Fibroblast of lung (primary cell): ENCODE data around the gene KCNJ11. TPM values are rescaled to one million over a fixed set of nuclear protein-coding genes. Genes with fewer than 3 reads are reported as not detected.

Experiments
- DNase-seq, 2 donors: peaks; one replicate each; pipeline versions ENCODE4 v3.0.0 to v3.0.0-alpha.2; 2010; ENCODE audit warnings: low read depth in 2 of 2
- H2AFZ ChIP-seq: 2 replicates; pipeline ENCODE4 v1.5.1; 2012; ENCODE audit warnings: low read length, control low read depth, inconsistent platforms
- H3K27ac ChIP-seq: 2 replicates; pipeline ENCODE4 v1.5.1; 2011; ENCODE audit warnings: low read length, control low read depth; ENCODE audit not compliant: insufficient read depth
- H3K27me3 ChIP-seq: 2 replicates; pipeline ENCODE4 v1.5.1; 2011; ENCODE audit warnings: mild to moderate bottlenecking, low read length; ENCODE audit not compliant: control insufficient read depth, insufficient read depth
- H3K36me3 ChIP-seq: 2 replicates; pipeline ENCODE4 v1.5.1; 2011; ENCODE audit warnings: low read length; ENCODE audit not compliant: control insufficient read depth, insufficient read depth
- H3K4me1 ChIP-seq: 2 replicates; pipeline ENCODE4 v1.5.1; 2011; ENCODE audit warnings: low read length; ENCODE audit not compliant: control insufficient read depth, insufficient read depth; ENCODE audit errors: extremely low read depth
- H3K4me2 ChIP-seq: 2 replicates; pipeline ENCODE4 v1.5.1; 2011; ENCODE audit warnings: low read length, control low read depth; ENCODE audit not compliant: insufficient read depth; ENCODE audit errors: extremely low read depth
- H3K4me3 ChIP-seq, 4 experiments: fragments of 200-600 bp in 1 of 4; sonication (generic) in 1 of 4; replicated peaks in 1 of 4; 2 replicates each; pipeline ENCODE4 v1.5.1; 2011 to 2016; ENCODE audit warnings: low read length in 4 of 4, low read depth in 3 of 4, mild to moderate bottlenecking in 3 of 4, control low read depth in 2 of 4, inconsistent platforms in 1 of 4, mixed read lengths in 1 of 4; ENCODE audit not compliant: insufficient read depth in 1 of 4; ENCODE audit errors: control extremely low read depth in 1 of 4
- H3K79me2 ChIP-seq: 2 replicates; pipeline ENCODE4 v1.5.1; 2012; ENCODE audit warnings: mild to moderate bottlenecking, low read length, inconsistent platforms; ENCODE audit not compliant: control insufficient read depth, insufficient read depth
- H3K9ac ChIP-seq: 2 replicates; pipeline ENCODE4 v1.5.1; 2011; ENCODE audit warnings: mild to moderate bottlenecking, low read length, control low read depth; ENCODE audit not compliant: insufficient read depth
- H3K9me3 ChIP-seq: 2 replicates; pipeline ENCODE4 v1.5.1; 2012; ENCODE audit warnings: low read depth, low read length; ENCODE audit not compliant: control insufficient read depth, insufficient read depth
- H4K20me1 ChIP-seq: 2 replicates; pipeline ENCODE4 v1.5.1; 2011; ENCODE audit warnings: low read length; ENCODE audit not compliant: control insufficient read depth, insufficient read depth; ENCODE audit errors: extremely low read depth
- EZH2 ChIP-seq: IDR thresholded peaks from 2 replicates; pipeline ENCODE4 v1.5.1; 2012; ENCODE audit warnings: low read length, control low read depth, mild to moderate bottlenecking; ENCODE audit errors: missing control alignments
- polyA plus RNA-seq, 2 donors: library from polyadenylated mRNA; depleted of rRNA in 1 of 2; stranded (reverse) in 1 of 2; unstranded in 1 of 2; fragments of >200 nt; gene quantifications; 2 replicates each; pipeline ENCODE4 v1.2.1, GENCODE V29; 2011 to 2012; ENCODE audit warnings: missing spikeins in 1 of 2
- total RNA-seq: library from RNA; depleted of rRNA; stranded (reverse); fragments of >200 nt; gene quantifications from 2 replicates; pipeline ENCODE4 v1.2.1, GENCODE V29; 2014
- TF ChIP-seq, protein P1 (sequence below), 2 donors: IDR thresholded peaks in 1 of 2; conservative IDR thresholded peaks in 1 of 2; 1 replicate in 1 of 2; 2 replicates in 1 of 2; pipeline ENCODE4 v1.5.1; 2011 to 2012; ENCODE audit warnings: low read length in 2 of 2, control low read depth in 1 of 2, inconsistent platforms in 1 of 2, low read depth in 1 of 2, mild to moderate bottlenecking in 1 of 2

KCNJ11 gene
- total and polyA plus RNA-seq, 2 donors (not counting 1 experiment from before 2014, with no cell fraction given) = not detected

DNA sequence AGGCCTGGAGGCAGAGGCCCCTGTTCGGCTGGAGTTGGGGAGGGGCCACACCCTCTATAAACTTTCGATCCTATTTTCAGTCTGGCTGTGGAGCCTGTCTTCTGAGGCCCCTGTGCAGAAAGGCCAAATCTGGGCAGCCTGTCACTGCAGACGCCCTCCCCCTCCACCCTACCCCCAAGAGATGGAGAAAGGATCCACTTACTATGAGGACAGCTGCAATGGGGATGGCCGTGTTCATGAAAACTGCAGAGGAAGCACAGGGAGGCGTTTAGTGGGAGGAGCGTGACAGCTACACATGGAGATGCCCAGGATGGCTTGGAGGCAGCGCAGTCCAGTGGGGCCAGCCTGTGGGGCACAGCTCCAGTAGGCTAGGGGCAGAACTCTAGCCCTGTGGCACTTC lies 43.5 kb upstream of the KCNJ11 start:
- DNase-seq = no peak
- H3K4me3 ChIP-seq = no peak overlapping the region
- H4K20me1 ChIP-seq = no peaks in the 10 kb centered on the region
- H3K4me1 ChIP-seq = no peaks in the 10 kb centered on the region
- H3K36me3 ChIP-seq = no peaks in the 10 kb centered on the region
- TF ChIP-seq, protein P1, sequence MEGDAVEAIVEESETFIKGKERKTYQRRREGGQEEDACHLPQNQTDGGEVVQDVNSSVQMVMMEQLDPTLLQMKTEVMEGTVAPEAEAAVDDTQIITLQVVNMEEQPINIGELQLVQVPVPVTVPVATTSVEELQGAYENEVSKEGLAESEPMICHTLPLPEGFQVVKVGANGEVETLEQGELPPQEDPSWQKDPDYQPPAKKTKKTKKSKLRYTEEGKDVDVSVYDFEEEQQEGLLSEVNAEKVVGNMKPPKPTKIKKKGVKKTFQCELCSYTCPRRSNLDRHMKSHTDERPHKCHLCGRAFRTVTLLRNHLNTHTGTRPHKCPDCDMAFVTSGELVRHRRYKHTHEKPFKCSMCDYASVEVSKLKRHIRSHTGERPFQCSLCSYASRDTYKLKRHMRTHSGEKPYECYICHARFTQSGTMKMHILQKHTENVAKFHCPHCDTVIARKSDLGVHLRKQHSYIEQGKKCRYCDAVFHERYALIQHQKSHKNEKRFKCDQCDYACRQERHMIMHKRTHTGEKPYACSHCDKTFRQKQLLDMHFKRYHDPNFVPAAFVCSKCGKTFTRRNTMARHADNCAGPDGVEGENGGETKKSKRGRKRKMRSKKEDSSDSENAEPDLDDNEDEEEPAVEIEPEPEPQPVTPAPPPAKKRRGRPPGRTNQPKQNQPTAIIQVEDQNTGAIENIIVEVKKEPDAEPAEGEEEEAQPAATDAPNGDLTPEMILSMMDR (conservative IDR thresholded peaks at IDR 0.05 in 1 of 2, IDR thresholded peaks at IDR 0.05 in 1 of 2; ENCODE audit: low read depth in 1 of 2, low read length in 2 of 2) = no peak
- TF ChIP-seq EZH2 = no peak
- no peaks in the 10 kb centered on the region for H3K9me3 ChIP-seq
- H3K27ac ChIP-seq = no peak overlapping the region
- no peaks in the 10 kb centered on the region for H3K79me2 ChIP-seq
- no peak overlapping the region for H3K9ac ChIP-seq
- no peak overlapping the region for H2AFZ ChIP-seq
- no peaks in the 10 kb centered on the region for H3K27me3 ChIP-seq
- H3K4me2 ChIP-seq = no peak overlapping the region

GRCh38 chr11:17431139-17431538 lies 42.7 kb upstream of the KCNJ11 start:
- Histone ChIP-seq H3K27me3 (no peaks in the 10 kb centered on the region), H3K79me2 (no peaks in the 10 kb centered on the region), H3K4me2 (no peak overlapping the region), H3K4me1 (no peaks in the 10 kb centered on the region), H3K27ac (no peak overlapping the region), H2AFZ (no peak overlapping the region), H3K9me3 (no peaks in the 10 kb centered on the region), H3K9ac (no peak overlapping the region), H3K4me3 (no peak overlapping the region), H3K36me3 (no peaks in the 10 kb centered on the region), H4K20me1 (no peaks in the 10 kb centered on the region)
- no peak for TF ChIP-seq EZH2
- TF ChIP-seq, protein P1 (conservative IDR thresholded peaks at IDR 0.05 in 1 of 2, IDR thresholded peaks at IDR 0.05 in 1 of 2; ENCODE audit: low read depth in 1 of 2, low read length in 2 of 2) = no peak
- DNase-seq = peak in 1 of 2 donors; percentile 2

GRCh38 chr11:17430616-17431015 lies 42.2 kb upstream of the KCNJ11 start:
- no peak for DNase-seq
- H3K27me3 ChIP-seq = no peaks in the 10 kb centered on the region
- no peaks in the 10 kb centered on the region for H3K36me3 ChIP-seq
- no peak overlapping the region for H3K27ac ChIP-seq
- TF ChIP-seq, protein P1 (conservative IDR thresholded peaks at IDR 0.05 in 1 of 2, IDR thresholded peaks at IDR 0.05 in 1 of 2; ENCODE audit: low read depth in 1 of 2, low read length in 2 of 2) = no peak
- no peak for TF ChIP-seq EZH2
- no peak overlapping the region for H3K4me3 ChIP-seq
- no peaks in the 10 kb centered on the region for H3K79me2 ChIP-seq
- no peaks in the 10 kb centered on the region for H3K4me1 ChIP-seq
- no peak overlapping the region for H3K4me2 ChIP-seq
- H2AFZ ChIP-seq = no peak overlapping the region
- no peaks in the 10 kb centered on the region for H3K9me3 ChIP-seq
- no peaks in the 10 kb centered on the region for H4K20me1 ChIP-seq
- H3K9ac ChIP-seq = no peak overlapping the region
